HG03139 (cell line): ENCODE data around the gene ZNF687.
"Not testable (repeated sequence)": the region's sequence is repeated elsewhere in the genome, so short reads cannot be mapped to it uniquely, and the experiment has no call there.

Experiments
- ATAC-seq: cut with Tn5 transposase; IDR thresholded peaks from one replicate; pipeline ENCODE4 v1.9.1; 2021; ENCODE audit not compliant: unreplicated experiment

ZNF687 gene

DNA sequence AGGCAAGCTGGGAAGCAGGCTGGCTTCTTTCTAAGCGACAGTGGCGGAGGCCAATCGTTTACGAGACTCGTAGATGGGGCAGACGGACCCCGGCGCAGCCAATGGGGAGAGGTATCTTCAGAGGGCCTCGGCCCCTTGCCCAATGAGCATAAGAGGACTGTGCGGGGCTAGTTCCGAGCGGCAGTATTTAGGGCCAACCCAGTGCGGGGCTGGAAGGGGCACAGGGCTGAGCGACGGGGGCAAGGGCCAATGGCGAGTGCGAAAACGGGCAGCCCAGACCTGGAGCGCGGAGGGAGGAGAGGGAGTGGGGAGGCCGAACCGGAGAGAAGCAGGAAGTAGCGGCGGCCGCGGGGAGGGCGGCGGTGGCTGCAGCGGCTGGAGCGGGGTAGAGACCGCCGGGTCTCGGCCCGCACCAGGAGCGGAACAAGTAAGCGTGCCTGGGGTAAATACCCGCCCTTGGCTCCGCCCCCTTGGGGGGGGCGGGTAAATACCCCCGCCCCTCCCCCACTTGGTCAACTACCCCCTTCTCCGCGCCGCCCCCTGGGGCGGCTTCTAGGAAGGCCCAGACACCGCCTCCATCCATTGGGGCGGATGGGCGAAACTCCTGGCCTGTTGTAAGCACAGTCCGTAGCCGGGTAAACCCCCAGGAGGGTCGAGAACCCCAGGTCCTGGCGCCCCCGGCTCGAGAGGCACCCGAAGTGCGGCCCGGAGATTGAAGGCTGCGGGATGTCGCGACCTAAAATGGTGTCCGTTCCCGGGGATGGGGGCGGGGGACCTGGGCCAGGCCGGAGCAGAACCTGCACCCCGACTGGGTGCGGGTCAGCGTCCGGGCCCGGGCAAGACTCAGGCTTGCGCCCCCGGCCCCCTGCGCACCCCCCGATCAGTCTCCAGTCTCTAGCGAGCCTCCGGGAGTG lies at the start of gene ZNF687:
Gene ZNF687 (plus strand): TSS at position 331 of the 914 bp plus-strand sequence. CDS start 3,993 bp downstream, outside the sequence.
- ATAC-seq, result peak; percentile 82

- no peak for ATAC-seq
Measured at GRCh38 chr1:151235235-151235634, 46.9 kb upstream of the ZNF687 start.

DNA sequence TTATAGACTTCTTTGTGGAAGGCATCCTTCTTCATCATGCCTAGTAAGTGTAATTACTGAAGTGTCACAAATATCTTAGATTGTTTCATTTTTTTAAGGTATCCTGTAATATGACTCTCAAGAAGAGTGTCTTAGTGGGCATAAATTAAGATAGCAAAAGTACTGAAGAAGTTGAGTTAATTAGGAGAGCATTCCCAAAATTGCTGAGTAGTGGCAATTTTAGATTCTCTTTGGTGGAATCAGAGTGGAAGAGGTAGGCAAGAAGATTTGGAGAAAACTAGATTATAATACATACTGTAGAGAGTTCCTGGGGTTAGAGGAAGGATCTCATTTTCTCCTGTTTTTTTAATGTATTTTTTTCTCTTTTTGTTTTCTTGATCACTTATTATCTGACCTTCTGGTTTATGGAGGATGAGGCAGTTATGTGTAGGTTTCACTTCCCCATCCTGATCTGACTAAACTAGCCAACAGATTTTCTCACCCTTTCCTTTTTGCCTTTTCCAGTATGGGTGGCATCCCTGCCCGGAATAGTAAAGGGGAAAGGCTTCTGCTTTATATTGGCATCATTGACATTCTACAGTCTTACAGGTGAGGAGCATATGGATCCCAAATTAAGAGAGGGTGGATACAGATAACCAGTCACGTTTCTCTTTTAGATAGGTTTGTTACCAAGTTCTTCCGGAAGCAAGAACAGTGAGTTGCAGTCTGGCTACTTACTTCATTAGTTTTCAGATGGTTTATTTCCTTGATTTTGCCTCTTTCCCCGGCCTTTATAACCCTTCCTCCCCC lies 44.2 kb upstream of the ZNF687 start:
- no peak for ATAC-seq

GRCh38 chr1:151238467-151238739 lies 43.7 kb upstream of the ZNF687 start:
- ATAC-seq, result no peak

- ATAC-seq, result no peak
Measured at GRCh38 chr1:151242442-151242841, 39.7 kb upstream of the ZNF687 start.

DNA sequence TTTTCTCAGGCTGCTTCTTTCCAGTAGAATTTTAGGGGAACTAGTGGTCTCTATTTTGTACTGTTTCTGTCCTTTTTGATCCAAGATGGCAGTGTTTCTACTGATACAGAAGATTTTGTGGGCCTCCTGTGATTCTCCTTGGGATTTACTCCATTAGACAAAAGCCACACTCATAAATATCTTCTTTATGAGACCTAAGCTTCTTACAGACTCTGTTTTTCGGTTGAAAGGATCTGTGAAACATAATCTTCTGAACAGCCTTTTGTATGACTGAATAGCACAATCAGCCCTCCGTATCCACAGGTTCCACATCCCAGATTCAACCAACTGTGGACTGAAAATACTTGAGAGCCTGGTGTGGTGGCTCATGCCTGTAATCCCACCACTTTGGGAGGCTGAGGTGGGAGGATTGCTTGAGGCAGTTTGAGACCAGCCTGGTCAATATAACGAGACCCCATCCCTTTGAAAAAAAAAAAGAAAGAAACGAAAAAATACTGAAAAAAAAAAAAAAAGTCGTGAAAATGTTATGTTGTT lies 38.3 kb upstream of the ZNF687 start:
- ATAC-seq, result no peak

DNA sequence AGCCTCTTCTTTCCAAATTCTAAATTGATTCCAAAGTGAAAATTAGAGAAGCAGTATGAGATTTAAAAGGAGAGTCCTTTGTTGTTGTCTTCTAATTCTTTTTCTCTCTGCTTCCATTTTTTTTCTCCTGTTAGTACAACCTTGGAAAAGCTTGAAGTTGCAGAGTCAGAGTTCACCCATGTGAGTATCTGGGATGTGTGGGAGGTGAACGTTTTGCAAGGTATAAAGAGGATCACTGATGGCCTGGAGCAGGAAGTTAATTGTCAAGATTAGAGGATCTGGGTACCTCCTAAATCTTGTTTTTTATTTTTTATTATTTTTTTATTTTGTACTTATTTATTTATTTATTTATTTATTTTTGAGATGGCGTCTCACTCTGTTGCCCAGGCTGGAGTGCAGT lies 35.3 kb upstream of the ZNF687 start:
- no peak for ATAC-seq

- no peak for ATAC-seq
Measured at GRCh38 chr1:151251656-151252470, 30.2 kb upstream of the ZNF687 start.

GRCh38 chr1:151254217-151255213 lies 27.6 kb upstream of the ZNF687 start, which contains the start of gene PSMD4:
Gene PSMD4, plus strand, starts transcription at chr1:151254734. Its CDS starts 49 bp downstream, at chr1:151254783.
- ATAC-seq, result peak; percentile 89

- ATAC-seq, result no peak
Measured at GRCh38 chr1:151255381-151255780, 26.7 kb upstream of the ZNF687 start.

- no peak for ATAC-seq
Measured at GRCh38 chr1:151259351-151259750, 22.7 kb upstream of the ZNF687 start.

GRCh38 chr1:151265446-151266236 lies 16.5 kb upstream of the ZNF687 start:
- no peak for ATAC-seq

DNA sequence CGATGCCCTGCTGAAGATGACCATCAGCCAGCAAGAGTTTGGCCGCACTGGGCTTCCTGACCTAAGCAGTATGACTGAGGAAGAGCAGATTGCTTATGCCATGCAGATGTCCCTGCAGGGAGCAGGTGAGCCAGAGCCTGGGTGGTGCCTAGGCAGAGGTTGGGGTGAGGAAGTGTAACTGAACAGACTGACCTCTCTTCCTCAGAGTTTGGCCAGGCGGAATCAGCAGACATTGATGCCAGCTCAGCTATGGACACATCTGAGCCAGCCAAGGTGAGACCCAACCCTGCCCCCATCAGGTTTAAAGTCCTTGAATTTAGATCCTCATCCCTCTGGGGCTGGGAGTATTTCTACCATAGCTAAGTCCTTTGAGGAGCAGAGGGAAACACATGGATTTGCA lies 15.8 kb upstream of the ZNF687 start:
- ATAC-seq, result no peak

DNA sequence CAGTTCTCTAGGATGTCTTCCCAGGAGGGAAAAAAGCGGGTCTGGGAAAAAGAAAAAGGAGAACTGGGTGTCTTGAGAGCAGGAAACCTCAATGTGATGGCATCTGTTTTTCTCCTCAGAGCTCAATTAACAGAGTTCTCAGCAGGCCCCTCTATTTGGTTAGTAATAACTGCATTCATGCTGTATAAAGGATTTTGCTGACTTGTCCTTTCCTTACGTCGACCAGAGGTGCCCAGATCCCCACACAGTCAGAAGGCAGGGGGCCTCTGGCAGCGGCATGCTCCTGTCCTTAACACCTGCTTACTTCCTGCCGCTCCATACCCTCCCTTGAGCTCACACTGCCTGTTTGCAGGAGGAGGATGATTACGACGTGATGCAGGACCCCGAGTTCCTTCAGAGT lies 15.3 kb upstream of the ZNF687 start:
- ATAC-seq, result no peak

DNA sequence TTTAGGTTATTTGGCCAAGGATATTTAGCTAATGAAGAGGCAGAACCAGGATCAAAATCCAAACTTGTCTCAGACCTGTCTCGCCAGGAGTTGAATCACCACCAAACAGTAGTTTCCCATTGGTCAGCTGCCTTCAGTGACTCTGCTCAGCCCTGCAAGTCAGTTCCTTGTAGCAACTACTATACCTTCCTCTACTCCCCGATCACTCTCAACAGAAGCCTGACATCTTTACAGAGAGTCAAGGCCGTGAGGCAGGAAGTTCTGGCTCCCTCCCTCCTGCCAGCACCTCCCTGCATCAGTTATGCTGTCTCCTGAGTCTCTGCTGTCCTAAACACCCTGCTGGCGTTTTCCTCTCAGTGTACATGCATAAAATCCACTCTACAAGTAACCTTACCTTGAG lies 14.3 kb upstream of the ZNF687 start:
- ATAC-seq, result no peak

DNA sequence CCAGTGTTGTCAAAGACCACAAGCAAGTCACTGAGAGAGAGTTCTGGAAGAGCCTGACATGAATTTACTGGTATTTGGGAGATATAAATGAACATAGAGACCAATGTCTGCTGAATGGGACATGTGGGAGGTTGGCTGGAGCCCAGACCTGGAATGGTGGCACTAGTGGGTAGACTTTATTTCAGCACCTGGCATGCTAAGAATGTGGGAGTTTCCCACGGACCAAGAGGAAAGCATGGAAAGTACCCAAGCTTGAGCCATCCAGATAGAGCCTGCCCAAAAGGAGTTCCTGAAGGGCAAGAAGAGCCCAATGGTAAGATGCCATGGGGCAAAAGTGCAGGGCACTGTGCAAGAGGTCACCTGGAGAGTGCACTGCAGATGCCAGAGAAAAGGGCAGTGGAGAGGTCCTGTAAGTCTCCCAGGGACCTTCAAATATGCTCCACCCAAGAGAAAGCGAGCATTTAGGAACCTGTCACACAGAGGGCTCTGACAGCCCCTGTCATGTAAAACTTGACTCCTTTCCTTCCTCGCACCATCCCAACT lies 8.1 kb upstream of the ZNF687 start:
- no peak for ATAC-seq

GRCh38 chr1:151275341-151275740 lies 6.8 kb upstream of the ZNF687 start:
- not testable (repeated sequence) for ATAC-seq

DNA sequence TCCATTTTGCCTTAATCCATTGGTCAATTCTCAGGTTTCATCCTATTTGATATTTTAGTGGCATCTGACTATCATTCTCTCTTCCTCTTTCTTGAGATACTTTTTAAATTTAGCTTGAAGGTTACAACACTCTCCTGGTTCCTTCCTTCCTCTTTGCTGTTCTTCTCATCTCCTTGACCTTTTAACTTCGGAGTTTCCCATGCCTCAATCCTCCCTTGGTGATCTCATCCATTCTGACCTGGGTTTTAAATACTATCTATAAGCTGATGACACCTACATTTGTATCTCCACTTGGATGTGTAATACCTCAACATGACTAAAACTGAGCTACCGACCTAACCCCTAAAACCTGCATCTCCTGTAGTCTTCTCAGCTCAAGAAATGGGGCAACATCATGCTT lies 4.8 kb upstream of the ZNF687 start:
- ATAC-seq, result no peak
